HepG2 (cell line): Measurements from ENCODE around the gene ACKR3. TPM values are rescaled to one million over a fixed set of nuclear protein-coding genes. Genes with fewer than 3 reads are reported as not detected.

ENCODE experiments used
- ATAC-seq: fragments of 200-7000 bp; cut with Tn5 transposase; 3 replicates; pipeline ENCODE4 v1.9.1; 2020; ENCODE audit warnings: mild to moderate bottlenecking, moderate library complexity
- BruUV-seq: library from RNA; stranded (reverse); fragments of 400-500 nt; replicated peaks from 2 replicates; lab custom pipeline; 2021; lab: Mats Ljungman, UMichigan
- CTCF ChIA-PET: fragments of 300-600 bp; formaldehyde crosslinking; extraction: SDS; loops from one replicate; lab custom pipeline; 2021; ENCODE audit warnings: low total read pairs, inconsistent platforms, low intra/inter-chr PET ratio; lab: Yijun Ruan, JAX
- POLR2A ChIA-PET: fragments of 350-600 bp; sonication (Branson Sonifier 250); formaldehyde crosslinking; loops from one replicate; lab custom pipeline; 2020; ENCODE audit warnings: antibody characterized with exemption, inconsistent platforms; lab: Yijun Ruan, JAX
- DNase-seq: peaks from one replicate; pipeline ENCODE4 v3.0.0-alpha.2; 2015; ENCODE audit warnings: low spot score
- FAIRE-seq: peaks from 3 replicates; lab custom pipeline; 2011; peaks lifted over from hg19 to GRCh38; lab: Jason Lieb, UNC
- H2AFZ ChIP-seq: one replicate; pipeline ENCODE4 v1.6.1; 2011; ENCODE audit warnings: low read length, inconsistent platforms
- H3K27ac ChIP-seq: fragments of 300-600 bp; 3 replicates; pipeline ENCODE4 v1.8.0; 2011; ENCODE audit warnings: mixed run types, mild to moderate bottlenecking, mixed read lengths, low read length, inconsistent platforms; ENCODE audit not compliant: insufficient read depth; ENCODE audit errors: extremely low read length
- H3K27me3 ChIP-seq, 2 experiments: fragments of 200-600 bp in 1 of 2; 2 replicates in 1 of 2; 3 replicates in 1 of 2; pipeline versions ENCODE4 v1.6.0 to v1.8.0; 2011; ENCODE audit warnings: low read length in 2 of 2, mild to moderate bottlenecking in 2 of 2, moderate library complexity in 2 of 2, inconsistent platforms in 1 of 2; ENCODE audit not compliant: insufficient read depth in 2 of 2, control insufficient read depth in 1 of 2
- H3K36me3 ChIP-seq, 2 experiments: fragments of 200-600 bp in 1 of 2; replicated peaks in 1 of 2; 2 replicates in 1 of 2; 3 replicates in 1 of 2; pipeline versions ENCODE4 v1.5.1 to v1.8.0; 2011; ENCODE audit warnings: low read length in 2 of 2, inconsistent platforms in 1 of 2; ENCODE audit not compliant: insufficient read depth in 2 of 2, control insufficient read depth in 1 of 2
- H3K4me1 ChIP-seq: 2 replicates; pipeline ENCODE4 v1.5.1; 2012; ENCODE audit warnings: low read length, inconsistent platforms; ENCODE audit not compliant: insufficient read depth
- H3K4me2 ChIP-seq: 2 replicates; pipeline ENCODE4 v1.6.0; 2011; ENCODE audit warnings: low read depth, low read length, inconsistent platforms
- H3K4me3 ChIP-seq, 3 experiments: fragments of 200-600 bp in 1 of 3; sonication (generic), shearing (Covaris generic) in 1 of 3; replicated peaks in 1 of 3; 2 replicates each; pipeline ENCODE4 v1.5.1; 2011 to 2016; ENCODE audit warnings: low read length in 3 of 3, inconsistent platforms in 2 of 3, low read depth in 2 of 3, mild to moderate bottlenecking in 2 of 3, control low read depth in 1 of 3, mixed read lengths in 1 of 3; ENCODE audit not compliant: insufficient read depth in 1 of 3
- H3K79me2 ChIP-seq: one replicate; pipeline ENCODE4 v1.6.1; 2011; ENCODE audit warnings: low read length, inconsistent platforms; ENCODE audit not compliant: insufficient read depth
- H3K9ac ChIP-seq: 2 replicates; pipeline ENCODE4 v1.6.0; 2011; ENCODE audit warnings: mild to moderate bottlenecking, low read depth, low read length, inconsistent platforms; ENCODE audit not compliant: insufficient read depth
- H3K9me3 ChIP-seq: 2 replicates; pipeline ENCODE4 v1.5.1; 2012; ENCODE audit warnings: mild to moderate bottlenecking, low read length
- H4K20me1 ChIP-seq: 2 replicates; pipeline ENCODE4 v1.6.0; 2011; ENCODE audit warnings: inconsistent platforms, mild to moderate bottlenecking, low read length, moderate library complexity; ENCODE audit not compliant: insufficient read depth
- HMGXB4 ChIP-seq, 2 experiments: sonication (generic) in 1 of 2; formaldehyde crosslinking in 1 of 2; IDR thresholded peaks; 2 replicates each; pipeline versions ENCODE4 v1.4.0 to v1.6.1; 2018 to 2020; ENCODE audit warnings: missing genetic modification reagents in 2 of 2, borderline replicate concordance in 1 of 2, low read depth in 1 of 2, mild to moderate bottlenecking in 1 of 2, missing biosample characterization in 1 of 2
- PHF5A ChIP-seq: IDR thresholded peaks from one replicate; pipeline ENCODE4 v1.6.1; 2018; ENCODE audit warnings: low read depth, missing genetic modification reagents; ENCODE audit not compliant: unreplicated experiment
- SMYD3 ChIP-seq: sonication (generic); formaldehyde crosslinking; IDR thresholded peaks from 2 replicates; pipeline ENCODE4 v1.8.1; 2023; ENCODE audit warnings: mild to moderate bottlenecking, missing genetic modification reagents
- ZBTB25 ChIP-seq: IDR thresholded peaks from 2 replicates; pipeline ENCODE4 v1.6.1; 2018; ENCODE audit warnings: missing genetic modification reagents
- ZNF605 ChIP-seq: sonication (generic); formaldehyde crosslinking; IDR thresholded peaks from 2 replicates; pipeline ENCODE4 v1.8.0; 2022; ENCODE audit warnings: mild to moderate bottlenecking, missing genetic modification reagents
- ZNF614 ChIP-seq: IDR thresholded peaks from 2 replicates; pipeline ENCODE4 v1.6.1; 2018; ENCODE audit warnings: missing biosample characterization, missing genetic modification reagents, inconsistent platforms, borderline replicate concordance
- ZUFSP ChIP-seq: sonication (generic); formaldehyde crosslinking; IDR thresholded peaks from 2 replicates; pipeline ENCODE4 v1.9.0; 2021; ENCODE audit warnings: missing genetic modification reagents, mild to moderate bottlenecking, borderline replicate concordance
- WGBS: methylation state at CpG from one replicate; pipeline ENCODE4 v1.1.6; 2017; ENCODE audit warnings: low lambda C conversion rate; 5-methylcytosine and 5-hydroxymethylcytosine counted together
- in situ Hi-C: cut with HindIII; loops from 2 replicates; pipeline ENCODE4 v1.10.0; 2017; ENCODE audit warnings: low pct_unique_long_range_greater_than_20kb; ENCODE audit not compliant: extremely low pct_ligation_motif_present
- intact Hi-C: fragments of 100-400 bp; cut with micrococcal nuclease; formaldehyde crosslinking; loops from one replicate; pipeline ENCODE4 v1.10.0; 2022; ENCODE audit not compliant: unreplicated experiment
- polyA plus RNA-seq, 8 experiments: library from polyadenylated mRNA; depleted of rRNA in 3 of 8; stranded (reverse) in 7 of 8; unstranded in 1 of 8; fragments of >200 nt; fragmentation: Illumina TruSeq in 4 of 8; extraction: Trizol in 4 of 8; gene quantifications; 2 replicates each; pipeline versions ENCODE4 v1.2.1 to v1.2.3, GENCODE V29; 2011 to 2016; ENCODE audit warnings: low read depth in 4 of 8, missing spikeins in 1 of 8, mixed read lengths in 1 of 8; ENCODE audit not compliant: insufficient read depth in 1 of 8
- total RNA-seq, 5 experiments: library from RNA; depleted of rRNA; stranded (reverse); fragments of >200 nt; fragmentation: Illumina TruSeq; extraction: Trizol; gene quantifications; 2 replicates each; pipeline ENCODE4 v1.2.3, GENCODE V29; 2016; ENCODE audit warnings: low read depth in 1 of 5

Gene ACKR3
- total and polyA plus RNA-seq, 2 of the 13 experiments (the other 11 are each of a cell fraction or from before 2014, with no cell fraction given) = not detected

- Histone ChIP-seq H2AFZ (no peak overlapping the region), H3K27ac (no peak overlapping the region), H3K79me2 (no peaks in the 10 kb centered on the region), H3K36me3 (no peaks in the 10 kb centered on the region), H3K4me2 (no peak overlapping the region)
- WGBS = 21% methylated on average over 13 of the region's 13 CpGs
- CTCF ChIA-PET = no interaction called here
- BruUV-seq = no TSS peak
- no peak for TF ChIP-seq ZBTB25 (CRISPR knock-in tag)
- TF ChIP-seq SMYD3 (CRISPR knock-in tag) = no peak
- TF ChIP-seq PHF5A (CRISPR knock-in tag) = no peak
- TF ChIP-seq HMGXB4 (CRISPR knock-in tag; IDR thresholded peaks at IDR 0.05; ENCODE audit: borderline replicate concordance in 1 of 2, low read depth in 1 of 2) = no peak
- no peak for TF ChIP-seq ZNF605 (CRISPR knock-in tag)
- no peak for TF ChIP-seq ZNF614 (CRISPR knock-in tag)
- TF ChIP-seq ZUFSP (CRISPR knock-in tag) = no peak
- TF ChIP-seq, all 625 proteins: peak for 0
- POLR2A ChIA-PET = no interaction called here
- FAIRE-seq = no peak
- no peak for ATAC-seq
- no peak for DNase-seq
- Histone ChIP-seq H3K4me3 (no peak overlapping the region), H3K4me1 (no peaks in the 10 kb centered on the region), H4K20me1 (no peaks in the 10 kb centered on the region), H3K9me3 (no peaks in the 10 kb centered on the region), H3K27me3 (peaks cover 0 to 19% of the 10 kb centered on the region in 2 experiments; a peak in 3 of 5 replicates), H3K9ac (no peak overlapping the region)
- in situ Hi-C loops (no loop called here), intact Hi-C loops (no loop called here)
Measured at GRCh38 chr2:236544362-236544761, 25.3 kb upstream of the ACKR3 start.
